K562 (cell line): Measurements from ENCODE around the gene RXRA. TPM values are rescaled to one million over a fixed set of nuclear protein-coding genes. Genes with fewer than 3 reads are reported as not detected.

ENCODE experiments used
- ARID1B ChIP-seq: fragments of 450-650 bp; IDR thresholded peaks from 2 replicates; pipeline ENCODE4 v1.6.1; 2016; ENCODE audit warnings: antibody characterized with exemption, mild to moderate bottlenecking, inconsistent platforms
- BACH1 ChIP-seq: fragments of 200-800 bp; sonication (Bioruptor generic); IDR thresholded peaks from 2 replicates; pipeline ENCODE4 v1.6.1; 2016; ENCODE audit warnings: missing genetic modification characterization, missing compliant biosample characterization
- BMI1 ChIP-seq: fragments of 150-350 bp; IDR thresholded peaks from 2 replicates; pipeline ENCODE4 v1.6.1; 2014; ENCODE audit warnings: low read length
- CTBP1 ChIP-seq: fragments of 450-650 bp; IDR thresholded peaks from 2 replicates; pipeline ENCODE4 v1.6.1; 2016; ENCODE audit warnings: borderline replicate concordance
- EHMT2 ChIP-seq: fragments of 450-650 bp; IDR thresholded peaks from 2 replicates; pipeline ENCODE4 v1.6.1; 2018; ENCODE audit warnings: antibody characterized with exemption
- JUND ChIP-seq, 2 experiments: IDR thresholded peaks; 2 replicates in 1 of 2; 3 replicates in 1 of 2; pipeline ENCODE4 v1.6.1; 2011; ENCODE audit warnings: borderline replicate concordance in 2 of 2, low read depth in 2 of 2, low read length in 2 of 2, improper control_type of control experiment in 1 of 2, missing biosample characterization in 1 of 2, missing genetic modification characterization in 1 of 2, missing genetic modification reagents in 1 of 2
- L3MBTL2 ChIP-seq: fragments of 450-650 bp; IDR thresholded peaks from 2 replicates; pipeline ENCODE4 v1.6.1; 2016; ENCODE audit warnings: mild to moderate bottlenecking, moderate library complexity
- MEF2A ChIP-seq: IDR thresholded peaks from 2 replicates; pipeline ENCODE4 v1.6.1; 2011; ENCODE audit warnings: low read depth, mild to moderate bottlenecking, low read length, moderate library complexity; ENCODE audit not compliant: control insufficient read depth
- ZBTB40 ChIP-seq, 2 experiments: fragments of 450-650 bp in 1 of 2; sonication (generic) in 1 of 2; formaldehyde crosslinking in 1 of 2; IDR thresholded peaks; 2 replicates each; pipeline versions ENCODE4 v1.7.1 to v1.9.0; 2016 to 2022; ENCODE audit warnings: inconsistent platforms in 1 of 2, mild to moderate bottlenecking in 1 of 2, missing genetic modification reagents in 1 of 2
- ZNF354B ChIP-seq: fragments of 250-450 bp; sonication (Bioruptor Pico); IDR thresholded peaks from 2 replicates; pipeline ENCODE4 v1.4.0; 2020
- polyA plus RNA-seq, 8 experiments: library from polyadenylated mRNA; depleted of rRNA in 4 of 8; stranded (reverse) in 5 of 8; unstranded in 3 of 8; fragments of >200 nt; fragmentation: Nextera tagmentation in 2 of 8; fragmentation: Illumina TruSeq in 1 of 8; extraction: Ambion mirVana in 2 of 8; extraction: Trizol in 1 of 8; gene quantifications; 2 replicates each; pipeline versions ENCODE4 v1.2.1 to v1.2.3, GENCODE V29; 2011 to 2014; ENCODE audit warnings: inconsistent platforms in 1 of 8, missing spikeins in 1 of 8
- total RNA-seq, 7 experiments: library from RNA; depleted of rRNA in 6 of 7; stranded (reverse); fragments of >200 nt in 6 of 7; fragmentation: Illumina TruSeq in 2 of 7; extraction: Trizol in 2 of 7; gene quantifications; 2 replicates each; pipeline versions ENCODE4 v1.2.1 to v1.2.3, GENCODE V29; 2011 to 2021; ENCODE audit warnings: low replicate concordance in 1 of 7

The RXRA gene
- total and polyA plus RNA-seq, 9 of the 15 experiments (the other 6 are each of a cell fraction or from before 2014, with no cell fraction given), result 0.35 to 23.6 (median 4.6) TPM

- no peak for TF ChIP-seq ZBTB40 (IDR thresholded peaks at IDR 0.05)
- TF ChIP-seq ZBTB40 (CRISPR knock-in tag; IDR thresholded peaks at IDR 0.05), result no peak
- no peak for TF ChIP-seq BACH1 (tag)
- no peak for TF ChIP-seq CTBP1
- no peak for TF ChIP-seq L3MBTL2
- TF ChIP-seq BMI1, result no peak
- TF ChIP-seq ARID1B, result no peak
- TF ChIP-seq MEF2A, result no peak
- no peak for TF ChIP-seq ZNF354B (CRISPR knock-in tag)
- no peak for TF ChIP-seq EHMT2
- TF ChIP-seq JUND (IDR thresholded peaks at IDR 0.05; ENCODE audit: borderline replicate concordance, low read depth, low read length), result no peak
- TF ChIP-seq JUND (tag; IDR thresholded peaks at IDR 0.05; ENCODE audit: borderline replicate concordance, low read depth, low read length), result no peak
Measured at GRCh38 chr9:134396258-134396742, 70.0 kb downstream of the RXRA start (continued).
